ENCODE results near the gene RRAGA.

- TF ChIP-seq CTCF (IDR thresholded peaks at IDR 0.05; ENCODE audit: extremely low read depth in 1 of 2, insufficient read depth in 1 of 2, low read depth in 1 of 2, low read length in 2 of 2), result no peak
- TF ChIP-seq POLR2AphosphoS5 (IDR thresholded peaks at IDR 0.05; ENCODE audit: insufficient read depth, low read depth, low read length), result no peak
- no peak for TF ChIP-seq JUN (IDR thresholded peaks at IDR 0.05; ENCODE audit: borderline replicate concordance, insufficient read depth, insufficient read length, low read depth)
- TF ChIP-seq POLR2A (IDR thresholded peaks at IDR 0.05; ENCODE audit: low read depth, low read length), result no peak
- no peak for TF ChIP-seq MYC (IDR thresholded peaks at IDR 0.05; ENCODE audit: low read depth, low read length)
- no peak for TF ChIP-seq FOS (IDR thresholded peaks at IDR 0.05; ENCODE audit: borderline replicate concordance, insufficient read depth, low read length)
Observed at GRCh38 chr9:19049917-19050636, 850 bp downstream of the RRAGA start.
